Measurements from ENCODE around the gene DDX20.

DNA sequence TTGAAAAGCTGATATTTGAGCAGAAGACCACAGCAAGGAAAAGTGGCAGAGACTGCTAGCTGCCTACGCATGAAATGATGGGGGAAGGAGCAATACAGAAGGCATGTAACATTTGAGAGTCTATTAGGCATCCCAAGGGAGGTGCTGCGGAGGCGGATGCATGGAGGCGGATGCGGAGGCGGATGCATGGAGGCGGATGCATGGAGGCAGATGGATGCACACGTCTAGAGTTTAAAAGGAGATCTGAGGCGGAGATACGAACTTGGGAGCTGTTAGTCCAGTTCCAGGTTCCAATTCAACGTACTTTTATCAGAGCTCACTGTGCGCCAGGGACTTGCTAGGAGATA is 744 bp upstream of the DDX20 start:
- TF ChIP-seq, protein P1, sequence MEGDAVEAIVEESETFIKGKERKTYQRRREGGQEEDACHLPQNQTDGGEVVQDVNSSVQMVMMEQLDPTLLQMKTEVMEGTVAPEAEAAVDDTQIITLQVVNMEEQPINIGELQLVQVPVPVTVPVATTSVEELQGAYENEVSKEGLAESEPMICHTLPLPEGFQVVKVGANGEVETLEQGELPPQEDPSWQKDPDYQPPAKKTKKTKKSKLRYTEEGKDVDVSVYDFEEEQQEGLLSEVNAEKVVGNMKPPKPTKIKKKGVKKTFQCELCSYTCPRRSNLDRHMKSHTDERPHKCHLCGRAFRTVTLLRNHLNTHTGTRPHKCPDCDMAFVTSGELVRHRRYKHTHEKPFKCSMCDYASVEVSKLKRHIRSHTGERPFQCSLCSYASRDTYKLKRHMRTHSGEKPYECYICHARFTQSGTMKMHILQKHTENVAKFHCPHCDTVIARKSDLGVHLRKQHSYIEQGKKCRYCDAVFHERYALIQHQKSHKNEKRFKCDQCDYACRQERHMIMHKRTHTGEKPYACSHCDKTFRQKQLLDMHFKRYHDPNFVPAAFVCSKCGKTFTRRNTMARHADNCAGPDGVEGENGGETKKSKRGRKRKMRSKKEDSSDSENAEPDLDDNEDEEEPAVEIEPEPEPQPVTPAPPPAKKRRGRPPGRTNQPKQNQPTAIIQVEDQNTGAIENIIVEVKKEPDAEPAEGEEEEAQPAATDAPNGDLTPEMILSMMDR (IDR thresholded peaks at IDR 0.05 in 4 of 5, conservative IDR thresholded peaks at IDR 0.05 in 1 of 5): no peak
- no peak for TF ChIP-seq POLR2A (IDR thresholded peaks at IDR 0.05)
